Cardiac fibroblast (primary cell): Measurements from ENCODE around the gene ZNF813.
"Not testable (repeated sequence)": the region's sequence is repeated elsewhere in the genome, so short reads cannot be mapped to it uniquely, and the experiment has no call there.

ENCODE experiments used
- DNase-seq, 2 donors: peaks; one replicate each; pipeline versions ENCODE4 v3.0.0 to v3.0.0-alpha.2; 2010; ENCODE audit warnings: low read depth in 2 of 2
- H3K4me3 ChIP-seq, 2 donors: replicated peaks in 1 of 2; 1 replicate in 1 of 2; 2 replicates in 1 of 2; pipeline ENCODE4 v1.5.1; 2011; ENCODE audit warnings: low read depth in 2 of 2, low read length in 2 of 2, mild to moderate bottlenecking in 2 of 2, moderate library complexity in 1 of 2
- CTCF ChIP-seq: IDR thresholded peaks from one replicate; pipeline ENCODE4 v1.5.1; 2011; ENCODE audit warnings: low read depth, mild to moderate bottlenecking, low read length, inconsistent platforms

The ZNF813 gene

GRCh38 chr19:53511933-53512374 is 44.4 kb downstream of the ZNF813 start:
- peak; percentile 85 for TF ChIP-seq CTCF
- H3K4me3 ChIP-seq = no peak overlapping the region
- DNase-seq = peak; percentile 60 to 78

- not testable (repeated sequence) for H3K4me3 ChIP-seq, DNase-seq
These were observed 47.5 kb downstream of the ZNF813 start for GRCh38 chr19:53515047-53515446.

GRCh38 chr19:53517114-53517741 is 49.7 kb downstream of the ZNF813 start:
- H3K4me3 ChIP-seq = no peak overlapping the region
- TF ChIP-seq CTCF = no peak
- no peak for DNase-seq

GRCh38 chr19:53518121-53518520 is 50.6 kb downstream of the ZNF813 start:
- no peak for TF ChIP-seq CTCF
- no peak for DNase-seq
- no peak overlapping the region for H3K4me3 ChIP-seq

- TF ChIP-seq CTCF = no peak
- no peak overlapping the region for H3K4me3 ChIP-seq
- DNase-seq = no peak
These were observed 51.2 kb downstream of the ZNF813 start for GRCh38 chr19:53518716-53519115.

GRCh38 chr19:53519446-53519845 is 51.9 kb downstream of the ZNF813 start:
- no peak overlapping the region for H3K4me3 ChIP-seq
- TF ChIP-seq CTCF = no peak
- DNase-seq = no peak

GRCh38 chr19:53520163-53520546 is 52.6 kb downstream of the ZNF813 start:
- peak overlapping the region; percentile 79 to 93 for H3K4me3 ChIP-seq
- DNase-seq = no peak
- TF ChIP-seq CTCF = no peak
